ENCODE results near the gene NEK11.

DNA sequence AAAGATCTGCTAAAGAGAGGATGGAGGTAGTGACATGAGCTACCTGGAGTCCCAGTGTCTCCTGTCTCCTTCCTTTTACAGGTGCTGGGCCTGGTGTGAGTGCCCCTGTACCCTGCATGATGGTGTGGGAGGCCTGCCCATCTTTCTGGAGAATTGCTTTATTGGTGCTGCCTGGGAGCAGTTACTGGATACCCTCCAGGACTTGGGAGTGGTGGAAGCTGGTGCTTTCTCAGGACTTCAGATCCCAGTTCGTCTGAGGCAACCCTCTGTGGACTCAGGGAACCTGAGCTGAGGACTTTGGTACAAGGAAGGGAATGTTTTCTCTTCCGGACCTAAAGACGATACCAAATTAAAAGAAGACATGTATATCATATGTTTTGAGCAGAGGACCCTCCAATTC lies 336.6 kb downstream of the NEK11 start:
- TF ChIP-seq, protein P1, sequence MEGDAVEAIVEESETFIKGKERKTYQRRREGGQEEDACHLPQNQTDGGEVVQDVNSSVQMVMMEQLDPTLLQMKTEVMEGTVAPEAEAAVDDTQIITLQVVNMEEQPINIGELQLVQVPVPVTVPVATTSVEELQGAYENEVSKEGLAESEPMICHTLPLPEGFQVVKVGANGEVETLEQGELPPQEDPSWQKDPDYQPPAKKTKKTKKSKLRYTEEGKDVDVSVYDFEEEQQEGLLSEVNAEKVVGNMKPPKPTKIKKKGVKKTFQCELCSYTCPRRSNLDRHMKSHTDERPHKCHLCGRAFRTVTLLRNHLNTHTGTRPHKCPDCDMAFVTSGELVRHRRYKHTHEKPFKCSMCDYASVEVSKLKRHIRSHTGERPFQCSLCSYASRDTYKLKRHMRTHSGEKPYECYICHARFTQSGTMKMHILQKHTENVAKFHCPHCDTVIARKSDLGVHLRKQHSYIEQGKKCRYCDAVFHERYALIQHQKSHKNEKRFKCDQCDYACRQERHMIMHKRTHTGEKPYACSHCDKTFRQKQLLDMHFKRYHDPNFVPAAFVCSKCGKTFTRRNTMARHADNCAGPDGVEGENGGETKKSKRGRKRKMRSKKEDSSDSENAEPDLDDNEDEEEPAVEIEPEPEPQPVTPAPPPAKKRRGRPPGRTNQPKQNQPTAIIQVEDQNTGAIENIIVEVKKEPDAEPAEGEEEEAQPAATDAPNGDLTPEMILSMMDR (IDR thresholded peaks at IDR 0.05): no peak
- peak in 1 of 2 donors; percentile 18 for TF ChIP-seq POLR2A (IDR thresholded peaks at IDR 0.05)

All from Peyer's patch (tissue), 4 donors.